HepG2 (cell line): Measurements from ENCODE around the gene LRRC45. TPM values are rescaled to one million over a fixed set of nuclear protein-coding genes. Genes with fewer than 3 reads are reported as not detected.

Experiments
- ATRX ChIP-seq: sonication (generic); formaldehyde crosslinking; IDR thresholded peaks from 2 replicates; pipeline ENCODE4 v1.4.0; 2020; ENCODE audit warnings: missing genetic modification reagents, borderline replicate concordance
- CEBPB ChIP-seq: IDR thresholded peaks from 2 replicates; pipeline ENCODE4 v1.6.1; 2011; ENCODE audit warnings: low read depth, low read length, improper control_type of control experiment, borderline replicate concordance
- FOXJ3 ChIP-seq: sonication (generic); formaldehyde crosslinking; IDR thresholded peaks from 2 replicates; pipeline ENCODE4 v1.4.0; 2020; ENCODE audit warnings: missing genetic modification reagents, mild to moderate bottlenecking, borderline replicate concordance
- HNRNPLL ChIP-seq: fragments of 200-400 bp; formaldehyde crosslinking; IDR thresholded peaks from 2 replicates; pipeline ENCODE4 v1.6.1; 2017; ENCODE audit warnings: mild to moderate bottlenecking, low read depth, low read length; ENCODE audit not compliant: poor library complexity, severe bottlenecking
- NCOA5 ChIP-seq: sonication (generic); formaldehyde crosslinking; IDR thresholded peaks from 2 replicates; pipeline ENCODE4 v1.4.0; 2020; ENCODE audit warnings: missing genetic modification reagents
- POGZ ChIP-seq: sonication (generic); formaldehyde crosslinking; IDR thresholded peaks from 2 replicates; pipeline ENCODE4 v1.4.0; 2020; ENCODE audit warnings: mild to moderate bottlenecking, missing genetic modification reagents
- TRIM24 ChIP-seq: sonication (generic); formaldehyde crosslinking; IDR thresholded peaks from 2 replicates; pipeline ENCODE4 v1.8.0; 2022; ENCODE audit warnings: mild to moderate bottlenecking, missing genetic modification reagents
- ZNF101 ChIP-seq: sonication (generic); formaldehyde crosslinking; IDR thresholded peaks from 2 replicates; pipeline ENCODE4 v1.4.0; 2020; ENCODE audit warnings: mild to moderate bottlenecking, low read depth, missing genetic modification reagents, borderline replicate concordance
- ZNF30 ChIP-seq: sonication (generic); formaldehyde crosslinking; IDR thresholded peaks from 2 replicates; pipeline ENCODE4 v1.5.0; 2020; ENCODE audit warnings: mild to moderate bottlenecking, missing genetic modification reagents
- ZNF329 ChIP-seq: sonication (generic); formaldehyde crosslinking; IDR thresholded peaks from 2 replicates; pipeline ENCODE4 v1.9.0; 2021; ENCODE audit warnings: low read depth, mild to moderate bottlenecking, missing genetic modification reagents
- ZNF556 ChIP-seq: sonication (generic); formaldehyde crosslinking; IDR thresholded peaks from 2 replicates; pipeline ENCODE4 v1.4.0; 2020; ENCODE audit warnings: mild to moderate bottlenecking, missing genetic modification reagents, borderline replicate concordance
- ZNF790 ChIP-seq: sonication (generic); formaldehyde crosslinking; IDR thresholded peaks from 2 replicates; pipeline ENCODE4 v1.8.0; 2022; ENCODE audit warnings: missing genetic modification reagents, mild to moderate bottlenecking, borderline replicate concordance
- polyA plus RNA-seq, 8 experiments: library from polyadenylated mRNA; depleted of rRNA in 3 of 8; stranded (reverse) in 7 of 8; unstranded in 1 of 8; fragments of >200 nt; fragmentation: Illumina TruSeq in 4 of 8; extraction: Trizol in 4 of 8; gene quantifications; 2 replicates each; pipeline versions ENCODE4 v1.2.1 to v1.2.3, GENCODE V29; 2011 to 2016; ENCODE audit warnings: low read depth in 4 of 8, missing spikeins in 1 of 8, mixed read lengths in 1 of 8; ENCODE audit not compliant: insufficient read depth in 1 of 8
- total RNA-seq, 5 experiments: library from RNA; depleted of rRNA; stranded (reverse); fragments of >200 nt; fragmentation: Illumina TruSeq; extraction: Trizol; gene quantifications; 2 replicates each; pipeline ENCODE4 v1.2.3, GENCODE V29; 2016; ENCODE audit warnings: low read depth in 1 of 5
- TF ChIP-seq, protein P1 (sequence below): sonication (generic); formaldehyde crosslinking; IDR thresholded peaks from 2 replicates; pipeline ENCODE4 v1.5.1; 2020; ENCODE audit warnings: mild to moderate bottlenecking, missing genetic modification reagents, moderate library complexity
- TF ChIP-seq, protein P2 (sequence below): sonication (generic); formaldehyde crosslinking; IDR thresholded peaks from 2 replicates; pipeline ENCODE4 v1.9.0; 2022; ENCODE audit warnings: missing genetic modification reagents, mild to moderate bottlenecking, borderline replicate concordance
- TF ChIP-seq, protein P3 (sequence below): sonication (generic); formaldehyde crosslinking; IDR thresholded peaks from 2 replicates; pipeline ENCODE4 v1.8.1; 2023; ENCODE audit warnings: missing genetic modification reagents, inconsistent platforms, borderline replicate concordance
- TF ChIP-seq, protein P4 (sequence below): sonication (generic); formaldehyde crosslinking; IDR thresholded peaks from 2 replicates; pipeline ENCODE4 v1.4.0; 2020; ENCODE audit warnings: low read depth, missing genetic modification reagents

Gene LRRC45
- total and polyA plus RNA-seq, 2 of the 13 experiments (the other 11 are each of a cell fraction or from before 2014, with no cell fraction given): 11.6 to 48.1 TPM

DNA sequence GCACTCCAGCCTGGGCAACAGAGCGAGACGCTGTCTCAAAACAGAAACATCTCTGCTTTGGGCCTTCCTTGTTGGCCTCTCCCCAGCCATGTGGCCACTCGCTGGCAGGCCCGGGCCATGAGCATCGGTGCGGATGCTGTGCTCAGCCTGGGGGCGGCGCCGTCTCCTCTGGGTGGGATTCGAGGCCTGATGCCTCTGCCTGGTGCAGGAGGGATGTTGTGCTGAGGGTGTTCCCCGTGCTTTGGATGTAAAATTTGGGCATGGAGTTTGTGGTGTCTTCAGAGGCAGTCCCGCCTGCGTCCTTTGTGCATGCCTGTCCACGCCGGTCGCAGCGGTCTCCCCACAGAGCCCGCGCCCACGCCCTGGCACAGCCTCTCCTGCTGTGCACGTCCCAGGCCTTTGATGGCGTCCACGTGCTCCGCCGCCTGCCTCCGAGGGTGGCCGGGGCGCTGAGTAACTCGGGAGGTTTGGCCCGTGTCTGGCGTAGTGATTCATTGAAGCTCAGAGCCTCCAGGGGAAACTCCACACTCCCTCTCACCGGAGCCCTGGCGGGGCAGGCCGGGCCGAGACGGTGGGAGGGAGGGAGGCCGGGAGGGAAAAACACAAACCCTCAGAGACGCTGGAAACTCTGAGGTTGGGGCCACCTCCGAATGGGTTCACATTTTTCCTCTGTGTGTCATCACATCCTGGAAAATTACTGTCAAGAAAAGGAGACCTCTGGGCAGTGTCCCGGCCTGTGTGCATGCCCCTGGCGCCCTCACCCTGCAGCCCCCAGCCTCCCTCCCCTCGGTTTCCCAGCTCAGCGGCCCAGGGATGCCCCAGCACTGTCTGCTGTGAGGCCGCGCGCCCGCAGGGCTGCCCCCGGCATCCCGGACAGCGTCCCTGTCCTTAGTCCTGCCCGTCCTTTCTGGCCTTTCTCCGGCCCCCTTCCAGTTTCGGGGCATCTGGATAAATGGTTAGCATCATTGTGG, 19.4 kb upstream of the LRRC45 start (continued):
- TF ChIP-seq, protein P1, sequence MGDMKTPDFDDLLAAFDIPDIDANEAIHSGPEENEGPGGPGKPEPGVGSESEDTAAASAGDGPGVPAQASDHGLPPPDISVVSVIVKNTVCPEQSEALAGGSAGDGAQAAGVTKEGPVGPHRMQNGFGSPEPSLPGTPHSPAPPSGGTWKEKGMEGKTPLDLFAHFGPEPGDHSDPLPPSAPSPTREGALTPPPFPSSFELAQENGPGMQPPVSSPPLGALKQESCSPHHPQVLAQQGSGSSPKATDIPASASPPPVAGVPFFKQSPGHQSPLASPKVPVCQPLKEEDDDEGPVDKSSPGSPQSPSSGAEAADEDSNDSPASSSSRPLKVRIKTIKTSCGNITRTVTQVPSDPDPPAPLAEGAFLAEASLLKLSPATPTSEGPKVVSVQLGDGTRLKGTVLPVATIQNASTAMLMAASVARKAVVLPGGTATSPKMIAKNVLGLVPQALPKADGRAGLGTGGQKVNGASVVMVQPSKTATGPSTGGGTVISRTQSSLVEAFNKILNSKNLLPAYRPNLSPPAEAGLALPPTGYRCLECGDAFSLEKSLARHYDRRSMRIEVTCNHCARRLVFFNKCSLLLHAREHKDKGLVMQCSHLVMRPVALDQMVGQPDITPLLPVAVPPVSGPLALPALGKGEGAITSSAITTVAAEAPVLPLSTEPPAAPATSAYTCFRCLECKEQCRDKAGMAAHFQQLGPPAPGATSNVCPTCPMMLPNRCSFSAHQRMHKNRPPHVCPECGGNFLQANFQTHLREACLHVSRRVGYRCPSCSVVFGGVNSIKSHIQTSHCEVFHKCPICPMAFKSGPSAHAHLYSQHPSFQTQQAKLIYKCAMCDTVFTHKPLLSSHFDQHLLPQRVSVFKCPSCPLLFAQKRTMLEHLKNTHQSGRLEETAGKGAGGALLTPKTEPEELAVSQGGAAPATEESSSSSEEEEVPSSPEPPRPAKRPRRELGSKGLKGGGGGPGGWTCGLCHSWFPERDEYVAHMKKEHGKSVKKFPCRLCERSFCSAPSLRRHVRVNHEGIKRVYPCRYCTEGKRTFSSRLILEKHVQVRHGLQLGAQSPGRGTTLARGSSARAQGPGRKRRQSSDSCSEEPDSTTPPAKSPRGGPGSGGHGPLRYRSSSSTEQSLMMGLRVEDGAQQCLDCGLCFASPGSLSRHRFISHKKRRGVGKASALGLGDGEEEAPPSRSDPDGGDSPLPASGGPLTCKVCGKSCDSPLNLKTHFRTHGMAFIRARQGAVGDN (CRISPR knock-in tag): peak; percentile 99
- TF ChIP-seq, protein P2, sequence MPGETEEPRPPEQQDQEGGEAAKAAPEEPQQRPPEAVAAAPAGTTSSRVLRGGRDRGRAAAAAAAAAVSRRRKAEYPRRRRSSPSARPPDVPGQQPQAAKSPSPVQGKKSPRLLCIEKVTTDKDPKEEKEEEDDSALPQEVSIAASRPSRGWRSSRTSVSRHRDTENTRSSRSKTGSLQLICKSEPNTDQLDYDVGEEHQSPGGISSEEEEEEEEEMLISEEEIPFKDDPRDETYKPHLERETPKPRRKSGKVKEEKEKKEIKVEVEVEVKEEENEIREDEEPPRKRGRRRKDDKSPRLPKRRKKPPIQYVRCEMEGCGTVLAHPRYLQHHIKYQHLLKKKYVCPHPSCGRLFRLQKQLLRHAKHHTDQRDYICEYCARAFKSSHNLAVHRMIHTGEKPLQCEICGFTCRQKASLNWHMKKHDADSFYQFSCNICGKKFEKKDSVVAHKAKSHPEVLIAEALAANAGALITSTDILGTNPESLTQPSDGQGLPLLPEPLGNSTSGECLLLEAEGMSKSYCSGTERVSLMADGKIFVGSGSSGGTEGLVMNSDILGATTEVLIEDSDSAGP (CRISPR knock-in tag): peak; percentile 91
- TF ChIP-seq ATRX (CRISPR knock-in tag) (no peak), NCOA5 (CRISPR knock-in tag) (no peak), TRIM24 (CRISPR knock-in tag) (no peak), ZNF101 (CRISPR knock-in tag) (no peak), HNRNPLL (peak; percentile 85), POGZ (CRISPR knock-in tag) (peak; percentile 23; the same call in 1 of the 2 replicates), ZNF329 (CRISPR knock-in tag) (0 out of 2 replicates have a peak, but pooled peaks have one; percentile 59), ZNF30 (CRISPR knock-in tag) (no peak), ZNF556 (CRISPR knock-in tag) (peak; percentile 91; the same call in 1 of the 2 replicates), FOXJ3 (CRISPR knock-in tag) (no peak), CEBPB (no peak), ZNF790 (CRISPR knock-in tag) (no peak)
- TF ChIP-seq, protein P3, sequence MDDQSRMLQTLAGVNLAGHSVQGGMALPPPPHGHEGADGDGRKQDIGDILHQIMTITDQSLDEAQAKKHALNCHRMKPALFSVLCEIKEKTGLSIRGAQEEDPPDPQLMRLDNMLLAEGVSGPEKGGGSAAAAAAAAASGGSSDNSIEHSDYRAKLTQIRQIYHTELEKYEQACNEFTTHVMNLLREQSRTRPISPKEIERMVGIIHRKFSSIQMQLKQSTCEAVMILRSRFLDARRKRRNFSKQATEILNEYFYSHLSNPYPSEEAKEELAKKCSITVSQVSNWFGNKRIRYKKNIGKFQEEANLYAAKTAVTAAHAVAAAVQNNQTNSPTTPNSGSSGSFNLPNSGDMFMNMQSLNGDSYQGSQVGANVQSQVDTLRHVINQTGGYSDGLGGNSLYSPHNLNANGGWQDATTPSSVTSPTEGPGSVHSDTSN: no peak
- TF ChIP-seq, protein P4, sequence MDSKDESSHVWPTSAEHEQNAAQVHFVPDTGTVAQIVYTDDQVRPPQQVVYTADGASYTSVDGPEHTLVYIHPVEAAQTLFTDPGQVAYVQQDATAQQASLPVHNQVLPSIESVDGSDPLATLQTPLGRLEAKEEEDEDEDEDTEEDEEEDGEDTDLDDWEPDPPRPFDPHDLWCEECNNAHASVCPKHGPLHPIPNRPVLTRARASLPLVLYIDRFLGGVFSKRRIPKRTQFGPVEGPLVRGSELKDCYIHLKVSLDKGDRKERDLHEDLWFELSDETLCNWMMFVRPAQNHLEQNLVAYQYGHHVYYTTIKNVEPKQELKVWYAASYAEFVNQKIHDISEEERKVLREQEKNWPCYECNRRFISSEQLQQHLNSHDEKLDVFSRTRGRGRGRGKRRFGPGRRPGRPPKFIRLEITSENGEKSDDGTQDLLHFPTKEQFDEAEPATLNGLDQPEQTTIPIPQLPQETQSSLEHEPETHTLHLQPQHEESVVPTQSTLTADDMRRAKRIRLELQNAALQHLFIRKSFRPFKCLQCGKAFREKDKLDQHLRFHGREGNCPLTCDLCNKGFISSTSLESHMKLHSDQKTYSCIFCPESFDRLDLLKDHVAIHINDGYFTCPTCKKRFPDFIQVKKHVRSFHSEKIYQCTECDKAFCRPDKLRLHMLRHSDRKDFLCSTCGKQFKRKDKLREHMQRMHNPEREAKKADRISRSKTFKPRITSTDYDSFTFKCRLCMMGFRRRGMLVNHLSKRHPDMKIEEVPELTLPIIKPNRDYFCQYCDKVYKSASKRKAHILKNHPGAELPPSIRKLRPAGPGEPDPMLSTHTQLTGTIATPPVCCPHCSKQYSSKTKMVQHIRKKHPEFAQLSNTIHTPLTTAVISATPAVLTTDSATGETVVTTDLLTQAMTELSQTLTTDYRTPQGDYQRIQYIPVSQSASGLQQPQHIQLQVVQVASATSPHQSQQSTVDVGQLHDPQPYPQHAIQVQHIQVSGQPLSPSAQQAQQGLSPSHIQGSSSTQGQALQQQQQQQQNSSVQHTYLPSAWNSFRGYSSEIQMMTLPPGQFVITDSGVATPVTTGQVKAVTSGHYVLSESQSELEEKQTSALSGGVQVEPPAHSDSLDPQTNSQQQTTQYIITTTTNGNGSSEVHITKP (CRISPR knock-in tag): peak; percentile 77
